Fibroblast of lung (primary cell): ENCODE measurements around the gene DLG5.

Experiments used
- EZH2 ChIP-seq: IDR thresholded peaks from 2 replicates; pipeline ENCODE4 v1.5.1; 2012; ENCODE audit warnings: low read length, control low read depth, mild to moderate bottlenecking; ENCODE audit errors: missing control alignments
- TF ChIP-seq, protein P1 (sequence below), 2 donors: IDR thresholded peaks in 1 of 2; conservative IDR thresholded peaks in 1 of 2; 1 replicate in 1 of 2; 2 replicates in 1 of 2; pipeline ENCODE4 v1.5.1; 2011 to 2012; ENCODE audit warnings: low read length in 2 of 2, control low read depth in 1 of 2, inconsistent platforms in 1 of 2, low read depth in 1 of 2, mild to moderate bottlenecking in 1 of 2

DNA sequence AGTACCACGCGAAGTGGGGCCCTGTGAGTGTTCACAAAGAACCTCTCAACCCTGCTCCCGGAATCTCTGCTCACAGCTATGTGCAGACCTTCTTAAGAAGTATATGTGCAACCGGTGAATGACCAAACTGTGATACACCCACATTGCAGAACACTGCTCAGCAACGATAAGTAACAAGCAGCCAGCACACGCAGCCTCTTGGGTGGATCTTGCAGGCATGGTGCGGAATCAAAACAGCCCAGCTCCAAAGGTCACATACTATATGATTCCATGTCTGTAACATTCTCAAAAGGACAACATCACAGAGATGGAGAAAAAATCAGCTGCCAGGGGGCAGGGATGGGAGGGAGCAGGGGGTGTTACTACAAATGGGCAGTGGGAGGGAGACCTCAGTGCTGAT is 101.6 kb downstream of the DLG5 start:
- TF ChIP-seq, protein P1, sequence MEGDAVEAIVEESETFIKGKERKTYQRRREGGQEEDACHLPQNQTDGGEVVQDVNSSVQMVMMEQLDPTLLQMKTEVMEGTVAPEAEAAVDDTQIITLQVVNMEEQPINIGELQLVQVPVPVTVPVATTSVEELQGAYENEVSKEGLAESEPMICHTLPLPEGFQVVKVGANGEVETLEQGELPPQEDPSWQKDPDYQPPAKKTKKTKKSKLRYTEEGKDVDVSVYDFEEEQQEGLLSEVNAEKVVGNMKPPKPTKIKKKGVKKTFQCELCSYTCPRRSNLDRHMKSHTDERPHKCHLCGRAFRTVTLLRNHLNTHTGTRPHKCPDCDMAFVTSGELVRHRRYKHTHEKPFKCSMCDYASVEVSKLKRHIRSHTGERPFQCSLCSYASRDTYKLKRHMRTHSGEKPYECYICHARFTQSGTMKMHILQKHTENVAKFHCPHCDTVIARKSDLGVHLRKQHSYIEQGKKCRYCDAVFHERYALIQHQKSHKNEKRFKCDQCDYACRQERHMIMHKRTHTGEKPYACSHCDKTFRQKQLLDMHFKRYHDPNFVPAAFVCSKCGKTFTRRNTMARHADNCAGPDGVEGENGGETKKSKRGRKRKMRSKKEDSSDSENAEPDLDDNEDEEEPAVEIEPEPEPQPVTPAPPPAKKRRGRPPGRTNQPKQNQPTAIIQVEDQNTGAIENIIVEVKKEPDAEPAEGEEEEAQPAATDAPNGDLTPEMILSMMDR (conservative IDR thresholded peaks at IDR 0.05 in 1 of 2, IDR thresholded peaks at IDR 0.05 in 1 of 2; ENCODE audit: low read depth in 1 of 2, low read length in 2 of 2), result no peak
- no peak for TF ChIP-seq EZH2
